Measurements from ENCODE around the gene GNPTG. TPM values are rescaled to one million over a fixed set of nuclear protein-coding genes. Genes with fewer than 3 reads are reported as not detected.

The GNPTG gene
- total RNA-seq, 1 experiment from 2014 or later, result 29.4 TPM

GRCh38 chr16:1398351-1398750 is 46.6 kb downstream of the GNPTG start:
- Histone ChIP-seq H3K23ac (ENCODE audit: insufficient read length, low read depth, low read length) (no peak overlapping the region), H2BK20ac (ENCODE audit: low read depth, low read length, poor library complexity, severe bottlenecking) (no peak overlapping the region), H4K91ac (ENCODE audit: insufficient read length, low read depth, low read length) (no peak overlapping the region), H3K18ac (ENCODE audit: insufficient read length, low read depth, low read length) (no peak overlapping the region), H2AK5ac (ENCODE audit: insufficient read length, low read length) (no peak overlapping the region), H3K9ac (ENCODE audit: extremely low read depth, insufficient read length, low read length) (no peak overlapping the region), H3K4me2 (ENCODE audit: insufficient read depth, insufficient read length, low read length) (no peak overlapping the region), H3T11ph (ENCODE audit: low read length) (no peak overlapping the region), H2AFZ (ENCODE audit: low read length) (no peak overlapping the region), H3K23me2 (ENCODE audit: insufficient read length, low read depth, low read length, poor library complexity, severe bottlenecking) (no peaks in the 10 kb centered on the region), H4K20me1 (ENCODE audit: control insufficient read depth, insufficient read depth, insufficient read length) (no peaks in the 10 kb centered on the region), H3K4me1 (ENCODE audit: insufficient read depth, low read length) (no peaks in the 10 kb centered on the region), H4K5ac (ENCODE audit: insufficient read length, low read depth, low read length) (no peak overlapping the region), H3K27me3 (ENCODE audit: insufficient read depth, low read length) (no peaks in the 10 kb centered on the region), H3K56ac (ENCODE audit: insufficient read length, low read depth, low read length) (no peak overlapping the region), H3K79me1 (ENCODE audit: insufficient read depth, low read depth, low read length, poor library complexity, severe bottlenecking) (no peaks in the 10 kb centered on the region), H2BK15ac (ENCODE audit: low read depth, low read length) (no peak overlapping the region), H2BK120ac (ENCODE audit: low read depth, low read length, poor library complexity, severe bottlenecking) (no peak overlapping the region), H3K4ac (ENCODE audit: low read depth, low read length) (no peak overlapping the region), H2BK5ac (ENCODE audit: insufficient read length, low read length) (no peak overlapping the region), H3K27ac (ENCODE audit: insufficient read length, low read depth, low read length) (no peak overlapping the region), H3K9me3 (ENCODE audit: control insufficient read depth, low read depth, low read length) (no peaks in the 10 kb centered on the region), H2BK12ac (ENCODE audit: insufficient read length, low read depth, low read length) (no peak overlapping the region), H3K79me2 (ENCODE audit: insufficient read depth, low read length) (no peaks in the 10 kb centered on the region), H4K8ac (replicated peaks; ENCODE audit: insufficient read length, low read depth, low read length) (no peak overlapping the region), H3K14ac (ENCODE audit: insufficient read depth, low read length) (no peak overlapping the region)
- no CpG with 5 or more reads among the region's 9 CpGs for WGBS (ENCODE audit: extremely low coverage, insufficient read length, low lambda C conversion rate)
- Mint-ChIP-seq H3K27ac (no peak overlapping the region; a peak in 1 of 7 replicates), H3K4me3 (no peak overlapping the region), H3K36me3 (ENCODE audit: insufficient read depth in 1 of 3, low read depth in 3 of 3) (peaks cover 7 to 37% (median 32%) of the 10 kb centered on the region in 3 experiments; a peak in 6 of 7 replicates), H3K9me3 (no peaks in the 10 kb centered on the region), H3K27me3 (ENCODE audit: low read depth) (no peaks in the 10 kb centered on the region), H3K4me1 (no peaks in the 10 kb centered on the region)
- TF ChIP-seq, protein P1, sequence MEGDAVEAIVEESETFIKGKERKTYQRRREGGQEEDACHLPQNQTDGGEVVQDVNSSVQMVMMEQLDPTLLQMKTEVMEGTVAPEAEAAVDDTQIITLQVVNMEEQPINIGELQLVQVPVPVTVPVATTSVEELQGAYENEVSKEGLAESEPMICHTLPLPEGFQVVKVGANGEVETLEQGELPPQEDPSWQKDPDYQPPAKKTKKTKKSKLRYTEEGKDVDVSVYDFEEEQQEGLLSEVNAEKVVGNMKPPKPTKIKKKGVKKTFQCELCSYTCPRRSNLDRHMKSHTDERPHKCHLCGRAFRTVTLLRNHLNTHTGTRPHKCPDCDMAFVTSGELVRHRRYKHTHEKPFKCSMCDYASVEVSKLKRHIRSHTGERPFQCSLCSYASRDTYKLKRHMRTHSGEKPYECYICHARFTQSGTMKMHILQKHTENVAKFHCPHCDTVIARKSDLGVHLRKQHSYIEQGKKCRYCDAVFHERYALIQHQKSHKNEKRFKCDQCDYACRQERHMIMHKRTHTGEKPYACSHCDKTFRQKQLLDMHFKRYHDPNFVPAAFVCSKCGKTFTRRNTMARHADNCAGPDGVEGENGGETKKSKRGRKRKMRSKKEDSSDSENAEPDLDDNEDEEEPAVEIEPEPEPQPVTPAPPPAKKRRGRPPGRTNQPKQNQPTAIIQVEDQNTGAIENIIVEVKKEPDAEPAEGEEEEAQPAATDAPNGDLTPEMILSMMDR (conservative IDR thresholded peaks at IDR 0.05), result no peak
- no peak for DNase-seq
